NCI-H2081 (cell line): ENCODE measurements around the gene HSPA12B.
A peak's percentile ranks its signal among the peaks of the same experiment; 100 is the strongest.

Experiments used
- DNase-seq, 2 experiments: peaks; one replicate each; lab custom pipeline; 2025; lab: John Stamatoyannopoulos, UW

Gene HSPA12B

GRCh38 chr20:3767110-3767426 is 34.6 kb downstream of the HSPA12B start:
- DNase-seq, result no peak

GRCh38 chr20:3767427-3768341 is 35.2 kb downstream of the HSPA12B start, which contains the start of gene ADISSP:
ADISSP (minus strand) TSS chr20:3767753; CDS start chr20:3760100, 7,653 bp downstream.
- peak; percentile 98 for DNase-seq

GRCh38 chr20:3768342-3769130 is 36.1 kb downstream of the HSPA12B start:
- peak; percentile 60 to 73 for DNase-seq

GRCh38 chr20:3771552-3772058 is 39.1 kb downstream of the HSPA12B start:
- no peak for DNase-seq

GRCh38 chr20:3775457-3776108 is 43.1 kb downstream of the HSPA12B start:
- no peak for DNase-seq

- no peak for DNase-seq
Observed at GRCh38 chr20:3777381-3777715, 44.9 kb downstream of the HSPA12B start.

DNA sequence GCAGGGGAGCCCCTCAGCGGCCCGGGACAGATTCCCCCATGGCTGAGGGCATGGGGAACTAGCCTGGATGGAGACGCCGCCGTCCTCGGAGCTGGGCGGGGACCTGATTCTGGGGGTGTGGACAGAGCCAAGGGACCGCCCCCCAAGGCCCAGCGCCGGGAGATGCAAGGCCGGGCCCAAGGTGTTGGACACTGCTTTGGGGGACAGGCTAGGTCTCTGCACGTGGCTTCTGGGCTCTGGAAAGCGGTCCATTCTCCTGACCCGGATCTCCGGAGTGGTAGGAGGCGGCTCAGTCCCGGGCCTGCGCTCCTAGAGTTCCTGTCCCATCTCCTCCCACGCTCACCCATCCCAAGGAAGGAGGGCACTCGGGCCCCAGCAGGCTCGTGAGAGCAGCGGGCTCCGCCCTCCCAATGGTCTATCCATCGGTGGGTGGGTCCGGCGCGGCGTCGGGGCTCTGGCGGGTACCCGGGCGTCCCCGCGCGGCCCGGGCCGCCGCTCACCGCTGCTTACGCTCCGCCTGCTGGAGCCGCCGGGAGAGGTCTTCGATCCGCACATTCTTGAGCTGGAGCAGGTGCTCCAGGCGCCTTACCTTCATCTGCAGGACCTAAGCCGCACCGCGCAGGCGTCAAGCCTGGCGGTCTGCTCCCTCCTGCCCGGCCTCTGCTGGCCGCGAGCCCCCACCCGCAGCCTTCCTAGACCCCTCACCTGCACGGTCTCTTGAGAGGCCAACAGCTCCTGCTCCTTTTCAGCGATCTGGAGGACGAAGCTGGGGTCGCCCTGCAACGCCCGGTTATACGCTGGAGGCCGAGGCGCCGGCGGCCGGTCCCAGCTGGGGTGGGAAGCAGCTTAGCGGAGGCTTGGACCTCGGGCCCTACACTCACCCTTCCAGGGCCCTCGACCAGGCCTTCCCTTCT is 45.5 kb downstream of the HSPA12B start:
- DNase-seq, result peak in 1 of 2 experiments; percentile 21

DNA sequence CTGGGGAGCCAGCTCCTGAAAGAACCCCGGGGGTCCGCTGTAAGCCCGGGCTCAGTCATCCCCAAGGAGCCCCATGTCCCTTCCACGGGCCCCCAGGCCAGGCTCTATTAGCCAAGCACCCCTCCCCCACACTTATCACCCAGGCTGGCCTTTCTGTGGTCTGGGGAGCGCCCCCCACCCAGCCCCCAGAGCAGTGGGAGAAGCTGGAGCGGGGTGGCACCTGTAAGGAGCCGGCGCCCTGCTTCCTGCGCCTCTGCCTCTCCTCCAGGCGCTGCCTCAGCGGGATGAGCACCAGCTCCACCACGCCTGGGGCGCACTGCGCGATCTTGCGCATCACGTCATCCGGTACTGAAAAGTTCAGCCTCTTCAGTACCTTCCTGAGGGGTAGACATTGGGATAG is 46.5 kb downstream of the HSPA12B start:
- DNase-seq, result no peak

DNA sequence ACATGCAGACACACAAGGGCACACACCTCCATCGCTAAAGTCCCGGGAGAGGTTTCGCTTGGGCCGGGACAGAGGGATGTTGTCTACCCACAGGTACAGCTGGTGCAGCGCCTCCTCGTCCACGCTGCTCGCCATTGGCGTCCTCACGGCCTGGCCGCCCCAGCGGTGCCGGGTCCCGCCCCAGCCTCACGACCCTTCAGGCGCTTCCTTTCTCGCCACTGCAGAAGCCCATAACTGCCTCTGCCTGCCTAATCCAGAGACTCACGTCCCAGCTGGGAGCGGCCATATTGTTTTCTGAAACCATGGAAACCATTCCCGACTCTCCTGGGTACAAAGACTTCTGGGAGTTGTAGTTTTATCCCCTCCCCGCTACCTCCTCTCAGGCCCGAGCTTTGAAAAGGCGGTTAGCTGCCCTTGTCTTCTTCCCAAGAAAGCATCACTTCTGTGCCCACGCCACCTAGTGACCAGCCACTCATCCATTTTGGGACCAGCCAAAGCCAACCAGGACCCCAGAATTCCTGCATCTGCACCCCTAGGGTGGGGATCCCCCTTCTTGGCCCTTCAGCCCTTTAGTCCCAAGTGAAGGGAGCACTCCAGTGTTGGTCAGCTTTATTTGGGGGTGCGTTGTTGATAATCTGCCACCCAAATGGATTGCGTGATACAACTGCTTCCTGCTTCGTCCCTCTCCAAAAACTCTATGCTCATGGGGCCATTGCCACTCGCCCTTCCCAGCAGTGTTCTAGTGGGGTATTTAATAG is 48.8 kb downstream of the HSPA12B start, which contains the start of gene SPEF1:
SPEF1 (minus strand) TSS at position 296 of the 758 bp plus-strand sequence; CDS start at position 135, 161 bp downstream.
- DNase-seq, result peak; percentile 84 to 90

GRCh38 chr20:3782597-3782996 is 50.1 kb downstream of the HSPA12B start:
- no peak for DNase-seq

- DNase-seq, result no peak
Observed at GRCh38 chr20:3783068-3783489, 50.6 kb downstream of the HSPA12B start.

DNA sequence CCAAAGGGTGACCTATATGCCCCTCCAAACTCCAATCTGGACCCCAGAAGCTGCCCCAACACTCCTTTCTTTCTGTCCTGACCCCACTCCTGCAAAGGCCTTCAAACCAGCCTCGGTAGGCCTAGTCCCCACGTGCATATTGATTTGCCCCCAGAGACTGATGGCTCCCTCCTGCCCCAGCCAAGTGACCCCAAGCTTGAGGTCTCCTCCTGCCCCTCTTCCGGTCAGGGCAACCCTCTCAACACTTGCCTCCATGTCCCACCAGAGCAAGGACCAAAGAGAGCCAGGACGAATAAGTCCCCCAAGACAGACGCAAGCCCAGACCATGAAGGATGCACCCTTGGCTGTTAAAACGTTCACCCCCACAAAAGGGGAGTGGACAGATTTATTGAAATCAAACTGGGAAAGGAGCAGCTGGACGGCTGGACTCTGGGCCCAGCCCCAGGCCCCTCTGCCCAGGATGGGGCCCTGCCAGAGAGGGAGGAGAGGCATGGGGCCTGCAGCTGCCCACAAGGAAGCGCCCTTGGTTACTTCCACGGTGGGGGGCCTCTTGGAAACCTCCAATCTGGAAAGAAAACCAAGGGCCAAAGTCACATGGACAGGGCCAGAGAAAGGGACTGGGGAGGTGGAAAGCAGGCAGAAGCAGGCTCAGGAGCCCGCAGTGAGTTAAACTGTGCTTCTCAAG is 51.2 kb downstream of the HSPA12B start:
- DNase-seq, result no peak

- no peak for DNase-seq
Observed at GRCh38 chr20:3784216-3784853, 51.9 kb downstream of the HSPA12B start.

- DNase-seq, result no peak
Observed at GRCh38 chr20:3784863-3785239, 52.4 kb downstream of the HSPA12B start.

GRCh38 chr20:3785240-3786125 is 53.0 kb downstream of the HSPA12B start:
- peak in 1 of 2 experiments; percentile 48 for DNase-seq

- DNase-seq, result peak in 1 of 2 experiments; percentile 46
Observed at GRCh38 chr20:3786126-3786484, 53.6 kb downstream of the HSPA12B start.

GRCh38 chr20:3786665-3787323 is 54.3 kb downstream of the HSPA12B start, which contains the start of gene CENPB:
CENPB (minus strand) TSS chr20:3786740; CDS start chr20:3786483, 257 bp downstream.
- peak; percentile 86 to 88 for DNase-seq
